NCI-H128 (cell line): ENCODE data around the gene PSD2.

ENCODE experiments used
- DNase-seq: peaks from one replicate; lab custom pipeline; 2025; ENCODE audit not compliant: unreplicated experiment; lab: John Stamatoyannopoulos, UW

Gene PSD2

GRCh38 chr5:139872851-139873794 lies 77.5 kb downstream of the PSD2 start:
- no peak for DNase-seq

GRCh38 chr5:139875957-139876356 lies 80.3 kb downstream of the PSD2 start:
- no peak for DNase-seq

- no peak for DNase-seq
Measured at GRCh38 chr5:139877129-139877597, 81.6 kb downstream of the PSD2 start.

- no peak for DNase-seq
Measured at GRCh38 chr5:139878093-139878492, 82.5 kb downstream of the PSD2 start.

- no peak for DNase-seq
Measured at GRCh38 chr5:139880416-139881142, 85.0 kb downstream of the PSD2 start.

- no peak for DNase-seq
Measured at GRCh38 chr5:139881143-139881733, 85.6 kb downstream of the PSD2 start.

- DNase-seq: no peak
Measured at GRCh38 chr5:139882316-139882715, 86.7 kb downstream of the PSD2 start.

GRCh38 chr5:139882961-139883539 lies 87.4 kb downstream of the PSD2 start:
- no peak for DNase-seq

GRCh38 chr5:139884144-139884543 lies 88.5 kb downstream of the PSD2 start:
- DNase-seq: no peak

GRCh38 chr5:139884734-139885133 lies 89.1 kb downstream of the PSD2 start:
- no peak for DNase-seq

GRCh38 chr5:139885172-139885856 lies 89.7 kb downstream of the PSD2 start:
- no peak for DNase-seq

- DNase-seq: no peak
Measured at GRCh38 chr5:139885857-139886208, 90.2 kb downstream of the PSD2 start.

- DNase-seq: no peak
Measured at GRCh38 chr5:139886213-139886612, 90.6 kb downstream of the PSD2 start.

GRCh38 chr5:139888370-139888769 lies 92.8 kb downstream of the PSD2 start:
- DNase-seq: no peak

GRCh38 chr5:139889410-139889809 lies 93.8 kb downstream of the PSD2 start:
- no peak for DNase-seq

GRCh38 chr5:139893873-139894272 lies 98.3 kb downstream of the PSD2 start:
- no peak for DNase-seq
